GM18867 (cell line): ENCODE data around the gene PRSS22.
A peak's percentile ranks its signal among the peaks of the same experiment; 100 is the strongest.

Source experiments
- ATAC-seq: cut with Tn5 transposase; IDR thresholded peaks from one replicate; pipeline ENCODE4 v1.9.1; 2021; ENCODE audit warnings: mild to moderate bottlenecking, moderate library complexity; ENCODE audit not compliant: unreplicated experiment

PRSS22 gene

DNA sequence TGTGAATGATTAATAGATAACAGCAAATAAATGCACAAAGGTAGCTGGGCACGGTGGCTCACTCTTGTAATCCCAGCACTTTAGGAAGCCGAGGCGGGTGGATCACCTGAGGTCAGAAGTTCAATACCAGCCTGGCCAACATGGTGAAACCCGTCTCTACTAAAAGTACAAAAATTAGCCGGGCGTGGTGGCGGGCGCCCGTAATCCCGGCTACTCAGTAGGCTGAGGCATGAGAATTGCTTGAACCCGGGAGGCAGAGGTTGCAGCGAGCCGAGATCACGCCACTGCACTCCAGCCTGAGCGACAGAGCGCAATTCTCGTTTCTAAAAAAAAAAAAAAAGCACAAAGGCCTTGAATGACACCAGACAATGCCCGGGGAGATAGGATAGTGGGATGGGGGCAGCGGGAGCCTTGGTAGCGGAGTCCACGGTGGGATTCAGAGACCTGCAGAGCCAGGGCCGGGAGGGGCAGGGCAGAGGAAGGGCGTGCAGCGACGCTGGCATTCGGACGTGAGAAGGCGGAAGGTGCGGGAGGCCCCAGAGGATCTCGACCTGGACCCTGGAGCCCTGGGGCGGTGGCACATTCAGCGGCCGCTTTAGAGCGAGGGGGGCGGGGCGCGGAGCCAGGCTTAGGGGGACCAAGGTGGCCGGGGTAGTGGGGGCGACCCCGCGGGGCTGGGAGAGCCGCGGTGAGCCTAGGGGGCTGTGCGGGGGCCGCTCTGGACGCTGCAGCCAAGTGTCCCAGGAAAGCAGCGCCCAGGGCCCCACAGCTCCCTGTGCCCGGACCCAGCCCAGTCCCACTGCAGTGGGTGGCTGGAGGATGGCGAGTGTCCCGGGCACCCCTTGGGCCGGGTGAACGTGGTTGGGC, 24.0 kb upstream of the PRSS22 start:
- peak; percentile 11 for ATAC-seq

DNA sequence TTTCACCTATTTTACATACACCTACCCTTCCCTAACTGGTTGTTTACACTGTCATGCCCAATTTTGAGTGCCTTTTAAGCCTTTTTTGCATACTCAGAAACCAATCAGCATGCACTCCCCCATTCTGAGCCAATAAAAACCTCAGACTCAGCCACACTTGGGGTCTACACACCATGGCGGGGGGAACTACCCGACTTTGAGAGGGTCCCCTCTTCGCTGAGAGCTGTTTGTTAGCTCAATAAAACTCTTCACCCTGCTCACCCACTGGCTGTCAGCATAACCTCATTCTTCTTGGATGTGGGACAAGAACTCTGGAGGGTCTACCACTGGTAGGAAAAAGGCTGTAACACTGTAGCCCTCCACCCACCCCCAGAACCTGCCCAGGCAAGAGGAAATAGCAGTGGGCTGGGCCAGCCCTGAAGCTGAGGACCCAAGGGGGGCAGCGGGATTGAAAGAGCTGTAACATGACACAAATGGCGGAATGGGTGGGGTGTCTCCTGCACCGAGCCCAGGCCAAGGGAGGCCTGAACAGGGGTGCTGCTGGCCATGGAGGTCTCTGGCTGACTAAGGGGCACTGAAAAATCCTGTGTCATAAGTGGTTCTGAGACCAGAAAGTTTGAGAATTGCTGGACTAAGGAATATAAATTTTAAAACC, 22.0 kb upstream of the PRSS22 start:
- ATAC-seq: no peak

DNA sequence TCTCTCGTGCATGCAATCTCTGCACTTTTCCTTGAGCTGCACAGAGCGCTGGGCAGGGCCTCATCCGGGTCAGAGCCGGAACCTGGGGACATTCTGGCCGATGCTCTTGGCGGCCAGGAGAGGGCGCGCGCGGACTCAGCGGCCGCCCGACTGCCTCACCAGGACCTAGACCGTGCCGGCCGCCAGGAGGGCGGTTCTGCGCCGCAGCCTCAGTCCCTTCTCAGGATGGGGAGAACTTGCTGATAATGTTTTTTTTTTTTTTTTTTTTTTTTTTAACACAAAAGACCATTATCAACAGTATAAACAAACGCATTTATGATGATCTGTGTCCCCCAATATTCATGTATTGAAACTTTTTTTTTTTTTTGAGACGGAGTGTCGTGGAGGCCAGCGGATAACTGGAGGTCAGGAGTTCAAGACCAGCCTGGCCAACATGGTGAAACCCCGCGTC, 17.0 kb upstream of the PRSS22 start:
- ATAC-seq: peak; percentile 70

DNA sequence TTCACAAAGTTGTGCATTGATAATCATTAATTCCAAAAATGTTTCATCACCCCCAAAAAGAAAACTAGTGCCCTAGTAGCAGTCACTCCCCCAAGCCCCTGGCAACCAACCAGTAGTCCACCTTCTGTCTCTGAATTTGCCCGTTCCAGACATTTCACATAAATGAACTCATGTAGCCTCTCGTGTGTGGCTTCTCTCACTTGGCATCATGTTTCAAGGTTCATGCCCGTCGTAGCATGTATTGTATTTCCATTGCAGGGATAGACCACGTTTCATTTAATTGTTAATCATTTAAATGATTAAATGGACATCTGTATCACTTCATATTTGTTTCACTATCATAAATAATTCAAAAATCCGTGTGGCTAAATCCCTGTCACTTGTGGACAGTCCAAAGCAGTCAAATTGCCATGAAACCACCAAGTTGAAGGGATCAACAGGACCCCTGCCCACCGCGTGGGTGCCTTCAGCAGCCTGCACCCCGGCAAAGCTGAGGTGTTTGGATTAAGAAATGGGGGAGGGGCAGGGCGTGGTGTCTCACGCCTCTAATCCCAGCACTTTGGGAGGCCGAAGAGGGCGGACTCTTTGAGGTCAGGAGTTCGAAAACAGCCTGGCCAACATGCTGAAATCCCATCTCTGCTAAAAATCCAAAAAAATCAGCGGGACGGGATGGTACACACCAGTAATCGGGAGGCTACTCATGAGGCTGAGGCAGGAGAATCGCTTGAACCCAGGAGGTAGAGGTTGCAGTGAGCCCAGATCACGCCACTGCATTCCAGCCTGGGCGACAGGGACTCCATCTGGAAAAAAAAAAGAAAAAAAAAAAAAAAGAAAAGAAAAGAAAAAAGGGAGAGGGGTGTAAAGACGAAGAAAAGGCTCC, 16.3 kb upstream of the PRSS22 start:
- ATAC-seq: no peak

DNA sequence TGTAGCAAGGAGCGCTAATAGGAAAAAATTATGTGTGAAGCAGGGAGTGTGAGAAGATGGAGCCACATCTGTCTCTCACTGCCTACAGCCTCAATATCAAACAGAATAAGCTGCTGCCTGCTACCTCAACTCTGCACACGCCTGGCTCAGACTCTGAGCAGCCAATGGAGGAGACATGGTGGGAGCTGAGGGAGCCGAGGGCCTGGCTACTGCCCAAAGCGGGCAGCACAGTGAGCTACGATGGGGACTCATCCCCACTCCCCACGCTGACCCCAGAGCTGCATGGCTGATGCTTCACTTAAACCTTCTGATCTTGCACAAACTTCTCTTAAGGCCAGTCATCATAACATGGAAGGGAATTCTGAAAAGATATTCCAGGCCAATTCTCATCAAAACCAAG, 14.0 kb upstream of the PRSS22 start:
- ATAC-seq: no peak

DNA sequence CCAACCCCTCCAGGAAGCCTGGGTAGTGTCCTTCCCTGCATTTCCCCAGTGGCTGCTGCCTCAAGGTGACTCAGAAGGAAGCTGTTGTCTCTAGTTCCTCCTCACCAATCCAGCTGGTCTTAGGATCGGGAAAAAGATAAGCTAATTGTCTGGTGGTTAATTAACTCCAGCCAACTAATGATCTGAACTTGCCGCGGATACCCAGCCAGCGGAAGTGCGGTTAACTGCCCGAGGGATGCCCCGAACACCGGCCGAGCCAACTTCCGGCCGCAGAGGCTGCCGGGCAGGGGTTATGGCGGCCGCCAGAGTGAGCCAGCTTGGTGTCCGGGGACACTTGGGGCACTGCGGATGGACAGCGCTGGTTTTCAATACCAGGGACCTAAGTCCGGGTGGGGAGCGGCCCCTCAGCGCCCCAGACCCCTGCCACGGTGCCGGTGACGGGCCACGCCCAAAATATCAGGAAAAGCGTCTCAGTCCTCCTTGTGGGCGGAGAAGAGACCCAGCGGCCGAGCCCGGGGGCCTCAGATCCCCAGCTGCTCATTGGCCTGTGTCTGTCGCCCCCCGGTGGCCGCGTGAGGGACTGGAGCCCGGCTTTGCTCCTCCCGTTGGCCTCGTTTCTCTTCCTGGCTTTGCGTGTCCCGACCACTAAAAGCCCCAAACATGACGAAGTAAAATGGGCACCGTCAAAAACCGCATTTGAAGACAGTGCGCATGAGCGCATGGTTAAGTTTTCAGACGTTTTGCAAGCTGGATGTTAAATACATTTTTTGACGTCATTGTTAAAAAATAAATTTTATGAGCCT, 10.2 kb upstream of the PRSS22 start:
- peak; percentile 88 for ATAC-seq

DNA sequence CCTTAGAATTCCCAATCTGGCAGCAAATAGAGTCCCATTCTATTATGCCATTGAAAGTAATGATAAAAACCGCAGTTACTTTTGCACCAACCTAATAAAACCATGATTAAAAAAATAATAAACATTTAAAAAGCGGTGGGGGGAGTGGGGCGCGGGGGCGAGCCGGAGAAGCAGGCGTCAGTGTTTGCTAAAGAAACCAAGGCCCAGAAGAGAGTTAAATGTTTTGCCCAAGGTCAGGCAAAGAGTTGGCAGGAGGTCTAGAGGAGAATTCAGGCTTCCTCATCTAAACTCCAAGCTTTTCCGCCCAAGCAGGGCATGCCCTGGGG, 9.7 kb upstream of the PRSS22 start:
- no peak for ATAC-seq

DNA sequence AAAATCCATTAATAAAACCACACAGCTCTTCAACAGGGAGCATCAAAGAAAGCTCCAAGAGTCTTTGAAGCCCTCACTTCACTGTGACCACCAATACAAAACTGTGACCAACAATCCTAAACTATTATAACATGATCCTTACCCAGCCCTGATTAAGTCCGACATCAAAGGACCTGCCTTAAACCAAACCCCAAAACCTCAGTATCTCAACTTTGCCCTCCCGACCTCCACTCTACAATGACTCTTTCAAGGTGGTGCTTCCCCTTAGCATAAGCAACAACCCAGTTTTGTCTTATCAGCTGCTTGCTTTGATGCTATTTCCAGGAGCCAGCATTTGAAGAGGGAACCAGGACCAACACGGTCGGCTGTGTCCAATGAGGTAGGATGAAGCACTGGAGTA, 8.5 kb upstream of the PRSS22 start:
- ATAC-seq: no peak

DNA sequence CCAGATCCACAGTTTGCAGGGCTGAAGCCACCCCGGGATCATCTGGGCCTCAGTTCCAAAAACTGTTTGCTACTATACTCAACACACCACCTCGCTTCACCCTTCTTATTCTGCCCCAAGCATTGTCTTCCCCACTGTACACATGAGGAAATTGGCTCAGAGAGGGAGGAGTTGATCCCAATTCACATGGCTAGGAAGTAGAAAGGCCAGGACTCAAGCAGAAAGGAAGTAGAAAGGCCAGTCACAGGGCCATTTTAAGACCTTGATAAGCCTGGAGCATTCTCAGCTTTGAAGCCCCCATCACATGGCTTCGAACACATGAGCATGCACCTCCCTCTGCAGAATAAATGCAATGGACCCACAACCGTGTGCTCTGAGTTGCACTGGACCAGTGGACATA, 7.7 kb upstream of the PRSS22 start:
- ATAC-seq: no peak

DNA sequence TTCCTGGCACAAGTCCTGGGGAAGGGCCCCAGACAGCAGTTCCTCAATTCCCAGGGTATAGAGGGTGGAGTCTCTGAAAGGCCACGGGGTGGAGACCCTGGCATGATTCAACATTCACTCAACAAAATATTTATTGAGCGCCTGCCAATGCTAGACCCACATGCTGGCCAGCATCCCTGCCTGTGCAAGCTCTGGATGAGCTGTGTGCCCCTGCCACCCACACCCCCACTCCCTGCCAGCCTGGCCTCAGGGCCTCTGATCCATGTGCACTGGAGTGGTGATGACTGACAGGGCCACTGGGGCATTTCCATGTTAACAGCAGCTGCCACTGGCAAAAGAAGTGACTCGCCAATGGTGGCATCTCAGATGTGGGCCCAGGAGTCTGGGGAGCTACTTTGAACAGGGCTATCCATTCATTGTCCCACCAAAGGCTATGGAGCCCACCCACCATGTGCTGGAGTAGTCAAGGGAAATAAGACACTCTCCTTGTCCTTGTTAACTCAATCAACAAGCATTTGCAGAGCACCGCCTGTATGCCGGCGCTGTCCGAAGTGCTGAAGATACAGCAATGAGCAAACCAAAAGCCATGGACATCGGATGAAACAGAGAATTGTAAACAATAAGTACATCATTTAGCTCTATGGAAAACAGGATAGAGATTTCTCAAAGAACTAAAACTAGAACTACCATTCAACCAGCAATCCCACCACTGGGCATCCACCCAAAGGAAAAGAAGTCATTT, 3.0 kb upstream of the PRSS22 start:
- ATAC-seq: no peak

DNA sequence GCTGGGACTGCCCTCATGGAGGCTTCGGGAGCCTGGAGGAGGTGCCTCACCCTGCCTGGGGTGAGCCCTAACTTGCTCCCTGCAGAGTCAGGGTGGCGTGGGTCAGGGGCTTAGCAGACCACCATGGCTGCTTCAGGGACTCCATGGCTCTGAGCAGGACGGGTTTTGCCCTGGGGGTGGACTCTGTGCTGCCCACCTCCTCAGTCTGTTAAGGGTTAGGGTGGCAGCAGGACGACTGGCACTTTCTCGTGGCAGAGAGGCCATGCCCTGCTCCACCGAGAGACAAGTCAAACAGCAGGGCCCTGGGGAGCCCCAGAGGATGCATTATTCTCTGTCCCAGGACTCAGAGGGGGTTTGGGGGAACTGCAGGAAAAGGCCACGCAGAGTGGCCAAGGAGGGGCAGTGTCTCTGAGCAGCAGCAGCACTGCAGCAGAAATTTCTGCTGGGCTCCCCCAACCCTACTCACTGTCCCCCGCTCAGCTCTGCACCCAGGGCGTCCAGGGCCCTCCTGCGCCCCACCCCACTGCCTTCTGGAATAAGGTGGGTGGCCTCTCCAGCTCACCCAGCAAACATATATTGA, 1.8 kb upstream of the PRSS22 start:
- no peak for ATAC-seq

DNA sequence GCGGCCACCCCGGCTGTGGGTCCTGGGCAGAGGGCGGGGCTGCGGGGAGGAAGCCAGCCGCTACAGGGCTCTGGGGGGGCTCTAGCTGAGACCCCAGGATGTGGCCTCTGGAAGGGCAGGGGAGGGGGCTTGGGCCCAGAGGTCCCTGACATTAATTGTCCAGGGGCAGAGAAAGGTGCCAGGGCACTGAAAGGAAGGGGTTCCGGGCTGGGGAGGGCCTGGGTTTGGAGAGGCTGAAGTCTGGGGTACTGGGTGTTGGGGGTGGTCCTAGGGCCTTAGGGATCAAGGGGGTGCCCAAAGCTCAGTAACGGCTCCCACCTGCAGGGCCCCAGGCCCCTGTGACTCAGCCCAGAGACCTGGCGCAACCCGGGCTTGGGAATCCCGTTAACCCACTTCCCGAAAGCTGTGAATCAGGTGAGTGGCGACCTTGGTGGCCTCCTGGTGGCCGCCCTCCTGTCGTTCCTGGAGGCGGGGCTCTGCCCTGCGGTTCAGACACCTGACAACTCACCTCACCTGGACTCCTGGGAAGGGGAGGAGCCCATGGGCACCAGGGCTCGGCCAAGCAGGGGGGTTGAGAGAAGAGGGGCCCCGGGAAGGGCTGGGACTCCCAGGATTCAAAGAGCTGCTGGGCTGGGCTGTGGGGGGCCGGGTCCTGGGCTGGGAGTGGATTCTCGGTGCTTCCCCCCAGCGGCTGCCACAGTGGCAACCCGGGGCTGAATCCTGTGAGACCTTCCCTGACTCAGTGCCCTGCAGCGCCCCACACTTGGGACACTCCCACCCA, 465 bp upstream of the PRSS22 start:
- ATAC-seq: no peak

DNA sequence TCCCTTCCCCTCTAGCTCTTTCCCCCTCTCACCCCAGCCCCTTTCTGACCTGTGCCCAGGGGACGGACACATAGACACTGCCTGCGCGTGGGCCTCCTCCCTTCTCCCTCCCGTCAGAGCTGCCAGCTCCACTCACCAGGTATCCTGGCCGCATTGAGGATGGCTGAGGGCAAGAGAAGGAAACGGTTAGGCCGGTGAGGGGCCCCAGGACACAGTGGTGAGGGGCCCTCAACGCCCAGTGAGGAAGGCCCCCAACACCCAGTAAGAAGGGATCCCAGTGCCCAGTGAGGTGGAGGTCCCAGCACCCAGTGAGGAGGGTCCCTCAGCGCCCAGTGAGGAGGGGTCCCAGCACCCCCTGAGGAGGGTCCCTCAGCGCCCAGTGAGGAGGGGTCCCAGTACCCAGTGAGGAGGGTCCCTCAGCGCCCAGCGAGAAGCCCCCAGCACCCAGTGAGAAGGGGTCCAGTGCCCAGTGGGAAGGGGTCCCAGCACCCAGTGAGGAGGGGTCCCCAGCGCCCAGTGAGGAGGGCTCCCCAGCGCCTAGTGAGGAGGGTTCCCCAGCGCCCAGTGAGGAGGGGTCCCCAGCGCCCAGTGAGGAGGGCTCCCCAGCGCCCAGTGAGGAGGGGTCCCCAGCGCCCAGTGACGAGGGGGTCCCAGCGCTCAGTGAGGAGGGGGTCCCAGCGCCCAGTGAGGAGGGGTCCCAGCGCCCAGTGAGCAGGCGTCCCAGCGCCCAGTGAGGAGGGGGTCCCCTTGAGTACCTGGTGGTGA, 1.1 kb downstream of the PRSS22 start:
- ATAC-seq: no peak

DNA sequence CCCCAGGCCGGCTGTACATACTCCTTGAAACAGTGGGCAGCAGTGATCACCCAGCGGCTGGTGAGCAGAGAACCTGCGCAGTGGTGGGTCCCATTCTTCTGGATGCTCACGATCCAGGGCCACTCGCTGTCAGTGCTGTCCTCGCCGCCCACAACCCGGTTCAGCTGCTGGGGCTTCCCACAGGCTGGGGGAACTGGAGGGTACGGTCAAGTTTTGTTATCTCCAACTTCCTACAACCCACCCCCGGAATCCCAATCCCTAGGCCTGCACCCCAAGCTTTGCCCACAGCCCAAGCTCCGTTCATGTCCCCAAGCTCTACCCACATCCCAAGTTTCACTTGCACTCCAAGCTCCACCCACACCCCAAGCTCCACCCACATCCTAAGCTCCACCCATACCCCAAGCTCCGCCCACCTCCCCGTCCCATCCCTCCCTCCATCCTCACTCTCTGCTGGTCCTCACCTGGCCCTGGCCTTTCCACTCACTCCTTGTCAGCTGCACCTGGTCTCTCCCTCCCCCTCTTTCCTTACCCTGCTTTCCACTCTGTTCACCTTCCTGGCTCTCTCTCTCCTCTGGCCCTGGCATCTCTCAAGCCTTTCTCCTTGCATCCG, 1.8 kb downstream of the PRSS22 start:
- ATAC-seq: no peak

DNA sequence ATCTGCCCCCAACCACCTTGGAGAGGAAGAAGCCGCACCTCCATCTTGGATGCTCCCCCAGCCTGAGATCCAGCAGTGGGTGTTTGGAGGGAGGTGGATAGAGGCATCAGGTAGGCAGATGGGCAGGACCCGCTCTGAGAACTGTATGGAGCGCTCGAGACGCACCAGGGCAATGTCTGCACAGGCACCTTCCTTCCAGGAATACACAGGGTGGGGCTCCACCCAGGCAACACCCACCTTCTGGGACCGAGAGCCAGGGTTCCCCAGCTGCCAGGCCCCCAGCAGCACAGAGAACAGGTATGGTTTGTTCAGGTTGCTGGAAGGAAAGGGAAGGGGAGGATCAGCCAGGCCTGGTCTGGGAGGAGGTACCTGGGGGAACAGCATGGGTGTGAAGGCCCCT, 2.4 kb downstream of the PRSS22 start:
- no peak for ATAC-seq

DNA sequence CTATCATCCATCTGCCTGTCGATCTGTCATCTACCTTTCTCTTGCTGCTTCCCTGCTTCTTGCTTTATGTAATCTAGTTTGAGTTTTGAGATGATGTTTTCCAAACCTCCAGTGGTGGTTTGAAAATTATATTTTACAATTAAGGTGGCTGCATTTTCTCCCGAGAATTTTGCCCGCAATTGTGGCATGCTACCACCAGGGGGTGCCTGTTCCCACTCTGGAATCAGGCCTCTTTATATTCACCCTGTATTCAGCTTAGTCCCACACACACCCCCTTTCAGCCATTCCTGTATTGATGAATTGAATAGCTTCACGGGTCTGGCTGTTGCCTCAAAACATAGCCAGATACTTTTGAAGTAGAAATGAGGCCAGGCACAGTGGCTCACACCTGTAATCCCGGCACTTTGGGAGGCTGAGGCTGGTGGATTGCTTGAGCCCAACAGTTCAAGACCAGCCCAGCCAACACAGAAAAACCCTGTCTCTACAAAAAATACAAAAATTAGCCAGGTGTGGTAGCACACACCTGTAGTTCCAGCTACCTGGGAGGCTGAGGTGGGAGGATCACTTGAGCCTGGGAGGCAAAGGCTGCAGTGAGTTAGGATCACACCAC, 3.2 kb downstream of the PRSS22 start:
- ATAC-seq: no peak

DNA sequence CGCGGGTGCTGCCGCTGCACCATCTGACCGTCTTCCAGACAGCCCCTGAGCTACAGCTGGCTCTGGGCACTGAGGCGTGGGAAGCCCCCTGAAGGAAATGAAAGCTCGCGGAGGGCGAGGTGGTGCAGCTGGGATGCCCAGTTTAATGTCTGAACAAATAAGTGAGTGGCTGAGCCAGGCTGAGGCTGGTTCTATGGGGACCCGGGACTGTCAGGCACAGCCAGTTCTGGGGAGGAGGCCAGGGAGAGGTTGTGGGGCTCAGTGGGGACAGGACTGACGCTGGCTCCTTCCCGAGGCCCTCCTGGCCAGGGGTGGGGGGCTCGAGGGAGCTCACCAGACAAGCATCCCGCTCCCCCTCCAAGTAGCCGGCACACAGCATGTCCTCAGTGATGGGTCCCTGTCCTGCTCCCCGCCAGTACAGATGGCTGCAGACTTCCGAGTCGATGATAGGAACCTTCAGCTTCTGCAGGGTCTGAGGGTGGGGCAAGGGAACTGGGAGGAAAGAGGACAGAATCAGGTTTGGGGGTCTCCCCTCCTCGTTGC, 4.4 kb downstream of the PRSS22 start:
- ATAC-seq: no peak
